Suppressor macrophage treated with lipopolysaccharide for 4 hours (primary cell): ENCODE results near the gene DPCD.
A peak's percentile ranks its signal among the peaks of the same experiment; 100 is the strongest.

Experiments
- DNase-seq: peaks from one replicate; pipeline ENCODE4 v3.0.0-alpha.2; 2020

Gene DPCD

DNA sequence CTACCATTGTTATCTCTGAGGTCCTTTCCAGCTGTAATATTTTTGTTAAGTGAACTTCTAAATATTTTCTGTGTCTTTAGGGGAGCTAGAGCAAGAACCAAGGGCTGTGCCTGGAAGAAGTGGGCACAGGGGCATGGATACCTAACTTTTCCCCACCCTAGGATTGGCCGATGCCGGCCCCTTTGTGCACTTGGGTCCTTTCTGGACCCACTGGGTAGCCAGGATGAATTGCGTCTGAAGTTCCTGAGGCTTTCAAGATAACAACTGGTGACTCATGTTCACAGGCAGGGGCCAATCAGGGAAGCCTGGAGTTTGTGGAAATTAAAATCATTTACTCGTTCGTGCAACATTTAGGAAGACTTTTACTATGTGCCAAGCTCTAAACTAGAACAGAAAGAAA lies 758 bp downstream of the DPCD start:
- no peak for DNase-seq

DNA sequence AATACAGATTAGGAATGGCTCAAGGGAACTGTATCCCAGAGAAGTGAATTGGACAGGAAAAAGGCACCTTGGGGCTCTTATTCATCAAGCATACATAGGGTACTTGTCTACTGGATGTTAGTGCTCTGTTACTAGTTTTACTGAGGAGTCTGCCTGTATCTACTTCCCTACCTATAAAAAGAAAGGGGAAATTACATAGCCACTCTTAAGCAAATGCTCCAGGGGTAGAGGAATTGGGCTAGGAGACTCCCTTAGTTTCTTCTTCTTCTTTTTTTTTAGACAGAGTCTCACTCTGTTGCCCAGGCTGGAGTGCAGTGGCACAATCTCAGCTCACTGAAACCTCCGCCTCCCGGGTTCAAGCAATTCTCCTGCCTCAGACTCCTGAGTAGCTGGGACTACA lies 5.2 kb downstream of the DPCD start:
- peak; percentile 40 for DNase-seq

DNA sequence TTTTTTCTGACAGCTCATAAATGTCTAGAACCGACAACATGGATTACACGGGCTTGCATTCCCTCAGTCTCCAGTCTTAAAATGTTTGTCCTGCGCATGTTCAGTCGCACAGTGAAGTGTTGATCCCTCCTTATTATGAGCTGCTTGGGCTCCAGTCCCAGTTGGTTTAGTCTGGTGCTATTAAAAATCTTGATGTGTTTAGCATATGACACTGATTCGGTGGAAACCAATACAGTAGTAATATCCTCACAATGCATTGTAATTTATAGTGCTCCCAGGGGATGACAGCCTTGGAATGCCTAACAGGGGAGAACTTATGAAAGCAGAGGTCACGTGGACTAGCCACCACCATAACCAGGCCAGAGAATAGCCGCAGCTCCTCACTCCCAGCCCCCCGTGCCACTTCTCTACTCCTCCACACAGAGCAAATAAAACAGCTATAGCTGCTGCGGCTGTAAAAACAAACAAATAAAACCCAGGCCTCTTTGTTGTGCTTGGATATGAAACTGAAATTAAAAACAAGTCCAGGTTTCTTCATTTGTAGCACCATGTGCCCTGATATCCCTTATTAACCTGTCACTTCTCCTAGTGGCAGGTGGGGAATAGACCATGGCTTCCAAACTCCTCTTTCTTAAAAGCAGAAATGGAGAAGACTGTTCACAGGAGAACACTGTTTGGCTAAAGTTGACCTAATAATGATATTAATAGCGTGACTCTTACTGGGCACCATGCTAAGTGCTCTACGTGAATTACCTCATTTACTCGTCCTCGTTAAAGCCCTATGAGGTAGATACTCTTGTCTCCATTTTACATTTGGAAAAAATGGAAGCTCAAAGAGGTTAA lies 7.7 kb downstream of the DPCD start:
- DNase-seq = no peak

DNA sequence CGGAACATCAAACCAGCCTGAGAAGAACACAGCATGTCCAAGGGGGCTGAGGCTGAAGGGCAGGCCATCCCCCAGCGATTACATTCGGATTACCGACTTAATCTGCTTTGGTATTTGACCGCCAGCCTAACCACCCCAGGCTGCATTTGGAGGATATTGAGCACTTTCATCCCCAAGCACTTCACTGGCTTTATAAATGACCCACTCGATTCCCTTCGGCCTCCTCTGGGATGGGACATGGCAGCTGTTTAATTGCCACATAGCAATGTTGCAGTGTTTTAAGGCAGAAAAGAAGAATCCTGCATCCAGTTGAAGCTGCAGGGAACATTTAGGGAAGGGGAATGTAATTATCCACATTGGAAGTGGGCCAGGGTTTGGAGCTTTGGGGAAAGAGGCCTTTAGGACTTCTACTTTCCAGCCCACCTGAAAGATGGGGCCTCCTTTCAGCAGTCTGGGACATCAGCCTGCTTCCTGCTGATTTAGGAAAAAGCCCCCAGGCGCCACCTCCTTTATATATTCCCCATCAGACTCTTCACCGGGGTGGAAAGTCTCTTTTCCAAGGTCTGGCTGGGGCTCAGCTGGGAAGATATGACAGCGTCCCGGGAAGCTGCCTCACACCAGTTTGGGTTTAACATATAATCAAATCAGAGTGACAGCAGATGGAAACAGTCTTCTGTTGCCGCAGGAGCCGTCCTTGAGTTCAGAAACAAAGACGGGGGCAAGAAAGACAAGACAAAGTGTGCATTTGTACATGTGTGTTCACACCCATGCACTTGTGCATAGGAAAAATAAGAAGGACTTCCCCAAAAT lies 9.2 kb downstream of the DPCD start:
- DNase-seq = no peak

DNA sequence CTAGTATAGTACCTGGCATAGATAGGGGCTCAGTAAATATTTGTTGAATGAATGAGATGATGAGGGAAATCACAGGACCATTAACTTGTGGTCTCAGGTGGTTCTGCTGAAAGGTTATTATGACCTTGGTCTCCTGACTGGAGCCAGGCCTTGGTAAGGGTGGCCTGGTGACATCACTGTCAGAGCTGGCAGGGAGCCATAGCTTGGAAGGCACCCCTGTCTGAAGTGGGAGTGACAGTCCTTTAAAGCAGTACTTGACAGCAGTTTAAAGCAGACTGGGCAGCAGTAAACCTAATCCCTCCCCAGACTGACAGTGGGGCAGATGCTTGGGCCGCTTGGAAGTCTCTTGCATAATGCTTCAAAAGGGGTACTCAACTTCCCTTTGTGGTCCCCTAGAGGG lies 13.4 kb downstream of the DPCD start:
- no peak for DNase-seq

DNA sequence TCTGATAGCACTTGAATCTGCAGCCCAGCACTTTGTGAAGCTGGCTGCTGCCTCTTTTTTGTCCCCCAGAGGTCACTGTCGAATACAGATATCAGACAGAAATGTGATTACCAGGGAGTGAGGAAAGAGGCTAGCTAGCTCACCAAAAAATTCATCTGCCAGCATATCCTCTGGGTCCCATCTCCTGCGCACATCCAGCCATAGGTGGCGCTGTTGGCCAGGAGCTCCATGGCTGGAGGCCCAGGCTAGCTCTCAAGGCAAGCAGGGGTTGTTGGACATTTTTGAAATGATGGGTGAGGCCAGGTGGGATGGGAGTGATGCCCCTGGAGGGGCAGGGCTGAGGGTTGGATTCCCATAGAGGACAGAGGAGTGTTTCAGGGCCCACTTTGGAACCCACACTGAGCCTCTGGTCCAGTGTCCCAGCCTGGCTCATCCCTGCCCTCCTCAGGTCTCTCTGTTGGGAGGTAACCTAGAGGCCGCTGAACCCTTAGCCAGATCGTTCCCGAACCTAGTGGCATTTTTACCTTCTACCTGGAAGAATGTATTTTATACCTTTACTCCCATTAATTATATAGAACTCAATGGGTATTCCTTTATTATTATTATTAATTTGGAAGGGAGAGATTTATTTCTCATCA lies 14.8 kb downstream of the DPCD start:
- DNase-seq = peak; percentile 78

DNA sequence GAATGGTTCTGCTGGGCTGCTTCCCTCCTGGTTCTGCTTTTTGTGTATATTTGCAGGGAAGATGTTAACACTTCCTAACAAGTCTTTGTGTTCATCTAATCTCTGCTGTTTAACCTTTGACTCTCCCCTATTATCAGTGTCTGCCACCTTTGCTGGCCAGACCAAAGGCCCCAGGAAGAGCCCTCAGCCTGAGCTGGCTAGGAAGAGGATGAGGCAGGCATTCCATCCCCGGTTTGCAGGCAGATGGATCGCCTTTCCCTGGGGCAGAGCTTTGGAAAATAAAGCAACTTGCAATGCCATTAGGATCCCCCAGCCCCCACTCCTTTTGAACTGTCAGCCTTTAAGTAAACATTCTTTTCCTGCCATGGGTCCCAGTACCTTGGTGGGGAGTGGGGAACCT lies 19.0 kb downstream of the DPCD start:
- no peak for DNase-seq

DNA sequence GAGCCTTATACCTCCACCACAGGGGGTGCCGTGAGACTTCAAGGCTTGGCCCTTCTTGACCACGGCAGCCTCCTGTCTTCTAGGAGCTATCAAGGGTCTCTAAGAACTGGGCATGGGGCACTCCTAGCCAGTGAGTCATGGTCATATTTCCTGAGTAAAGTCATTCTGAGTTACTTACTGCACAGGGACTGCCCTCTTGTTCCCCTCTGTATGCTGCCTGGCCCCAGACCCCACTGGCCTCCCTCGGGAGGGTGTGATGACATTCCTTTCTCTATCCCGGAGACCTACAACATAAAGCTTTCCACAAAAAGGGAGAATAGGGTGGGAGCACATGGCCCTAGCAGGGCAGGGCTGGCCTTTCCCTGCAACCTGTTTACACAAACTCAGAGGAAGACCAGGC lies 21.4 kb downstream of the DPCD start:
- no peak for DNase-seq

DNA sequence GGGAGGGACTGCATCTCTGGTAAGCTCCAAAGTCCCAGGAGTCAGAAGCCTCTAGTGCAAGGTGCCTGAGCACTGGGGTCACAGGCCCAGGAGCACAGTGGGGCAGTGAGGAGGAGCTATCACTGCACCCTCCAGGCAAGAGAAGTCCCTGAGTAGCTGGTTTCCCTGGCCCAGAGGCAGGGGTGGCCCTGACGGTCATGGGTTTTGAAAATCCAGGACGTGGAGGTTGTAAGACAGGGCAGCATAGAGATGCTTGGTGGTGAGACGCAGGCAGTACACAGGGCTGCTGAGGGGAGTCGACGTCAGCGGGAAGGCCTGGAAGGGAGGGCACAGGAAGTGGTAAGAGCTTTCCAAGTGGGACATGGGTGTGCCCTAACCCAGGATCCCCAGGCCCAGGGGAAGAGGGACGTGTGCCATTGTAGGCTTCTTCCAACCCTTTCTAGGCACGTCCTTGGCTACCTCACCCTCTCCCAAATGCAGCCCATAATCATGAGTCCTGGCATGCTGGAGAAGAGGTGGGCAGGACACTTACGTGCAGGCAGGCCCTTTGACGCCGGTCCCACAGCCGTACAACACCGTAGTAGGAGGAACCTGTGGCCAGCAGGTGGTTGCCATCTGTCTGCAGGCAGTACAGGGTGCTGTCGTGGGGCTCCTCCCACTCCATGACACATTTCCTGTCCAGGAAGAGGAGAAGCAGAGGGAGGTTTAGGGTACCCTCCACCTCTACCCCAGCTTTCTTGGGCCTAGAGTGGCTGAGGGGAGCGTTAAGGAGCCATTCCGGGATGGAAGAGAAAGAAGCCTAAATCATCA lies 23.2 kb downstream of the DPCD start:
- DNase-seq = no peak

DNA sequence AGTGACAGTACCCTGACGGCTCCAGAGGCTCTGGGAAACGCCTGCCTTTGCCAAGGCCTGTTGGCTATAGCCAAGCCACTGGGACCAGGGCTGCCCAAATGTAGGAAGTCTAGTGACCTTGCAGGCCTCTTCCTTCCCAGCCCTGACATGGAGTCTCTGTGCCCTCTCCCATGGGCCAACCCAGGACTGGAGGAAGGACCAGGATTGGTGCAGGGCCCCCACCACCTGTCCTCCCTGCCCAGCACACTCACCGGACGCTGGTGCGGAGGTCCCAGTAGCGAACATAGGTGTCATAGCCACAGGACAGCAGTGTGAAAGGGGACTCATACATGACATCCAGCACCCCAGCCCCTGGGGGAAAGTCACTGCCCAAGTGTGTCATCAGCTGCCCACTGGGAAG lies 24.0 kb downstream of the DPCD start:
- DNase-seq = no peak

DNA sequence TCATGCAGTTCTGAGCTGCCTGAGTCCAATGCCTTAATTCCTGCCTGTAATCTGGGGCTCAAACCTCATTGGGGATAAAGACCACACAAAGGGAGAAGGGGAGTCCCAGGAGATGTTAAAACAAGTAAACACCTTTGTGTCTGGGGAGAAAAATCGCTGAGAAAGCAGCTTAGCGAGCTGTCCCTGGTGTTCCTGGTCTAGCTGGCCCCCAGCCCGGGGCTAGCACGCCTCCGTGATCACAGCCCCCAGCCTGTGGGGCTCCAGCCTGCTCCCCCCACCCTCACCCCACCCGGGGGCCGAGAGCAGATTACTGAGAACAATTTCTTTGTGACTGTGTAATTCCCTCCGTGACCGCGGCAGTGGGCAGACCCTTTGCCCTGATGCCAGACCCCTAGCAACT lies 24.8 kb downstream of the DPCD start:
- no peak for DNase-seq

DNA sequence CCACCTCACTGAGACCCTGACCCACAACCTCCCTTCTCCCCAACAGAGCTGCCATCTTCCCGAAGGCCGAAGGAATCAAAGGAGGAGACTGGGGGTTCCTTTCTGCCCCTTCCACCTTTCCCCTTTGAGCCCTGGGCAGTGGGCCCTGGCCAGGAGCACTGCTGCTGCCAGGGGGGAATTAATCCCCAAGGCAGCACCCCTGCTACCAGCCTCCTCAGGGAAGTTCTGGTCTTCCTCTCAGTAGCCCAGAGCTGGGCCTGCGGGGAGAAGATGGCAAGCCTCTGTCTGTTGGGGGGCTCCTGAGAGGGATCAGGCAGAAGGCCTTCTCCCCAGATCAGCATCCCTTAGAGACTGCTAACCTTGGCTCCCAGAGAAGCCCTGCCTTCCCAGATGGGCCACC lies 25.5 kb downstream of the DPCD start:
- no peak for DNase-seq

DNA sequence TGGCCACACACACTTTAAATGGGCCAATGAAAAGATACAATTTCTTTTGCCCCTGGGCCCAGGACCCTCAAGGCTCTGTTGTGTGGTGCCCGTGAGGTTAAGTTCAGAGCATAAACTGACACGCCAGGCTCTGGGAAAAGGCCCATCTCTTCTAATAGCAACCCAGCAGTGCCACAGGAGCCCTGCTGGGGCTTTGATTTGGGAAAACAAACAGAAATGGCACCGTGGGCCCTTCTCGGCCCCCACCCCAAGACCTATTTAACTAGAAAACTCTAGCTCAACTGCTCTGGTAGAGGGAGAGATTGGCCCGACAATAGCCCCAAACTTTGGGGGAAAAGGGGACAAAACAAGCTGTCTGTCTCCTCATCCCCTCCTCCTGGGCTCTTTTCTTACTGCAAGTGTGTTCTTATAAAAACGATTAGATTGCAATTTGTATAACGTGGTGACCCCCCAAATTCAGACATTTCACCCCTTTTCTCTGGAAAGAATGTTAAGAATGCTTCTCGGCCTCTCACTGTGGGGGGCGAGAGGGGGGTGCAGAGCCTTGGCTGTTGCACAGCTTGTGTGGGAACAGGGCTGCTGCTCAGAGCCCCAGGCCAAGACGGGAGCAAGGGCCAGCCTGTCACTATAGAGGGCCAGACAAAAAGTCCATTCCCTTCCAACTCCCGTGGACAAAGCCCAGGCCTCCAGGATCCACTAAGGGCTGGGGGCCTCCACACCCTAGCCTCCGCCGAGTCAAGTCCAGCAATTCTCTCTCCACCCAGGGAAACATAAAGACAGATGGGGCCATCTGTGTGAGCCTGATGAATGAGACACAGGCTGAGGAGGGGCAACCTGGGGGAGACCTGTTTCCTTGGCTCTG lies 26.8 kb downstream of the DPCD start:
- DNase-seq = no peak

DNA sequence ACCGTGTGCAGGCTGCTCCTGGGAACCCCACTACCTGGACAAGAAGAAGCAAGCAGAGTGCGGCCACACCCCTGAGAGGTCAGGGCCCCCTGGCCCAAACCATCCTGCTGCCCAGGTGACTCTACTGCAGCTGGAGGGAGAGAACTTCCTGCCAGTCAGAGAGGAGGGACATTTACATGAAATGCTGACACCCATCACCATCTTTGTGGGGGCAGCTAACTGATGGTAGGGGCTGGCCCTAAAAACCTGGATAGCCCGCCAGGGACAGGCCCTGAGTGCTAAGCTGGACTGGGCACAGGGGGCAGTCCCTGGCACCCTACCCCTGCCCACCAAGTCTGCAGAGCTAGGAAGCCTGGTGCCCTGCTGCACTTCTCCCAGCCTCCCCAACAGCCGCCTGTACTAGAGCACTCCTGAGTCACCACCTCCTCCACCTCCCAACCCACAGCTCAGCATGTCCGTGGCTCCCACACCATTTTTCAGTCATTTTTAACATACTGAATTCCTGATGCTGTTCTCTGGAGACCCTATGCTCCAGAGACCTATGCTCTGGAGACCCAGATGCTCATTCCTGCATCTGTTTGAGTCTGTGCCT lies 27.5 kb downstream of the DPCD start:
- no peak for DNase-seq

DNA sequence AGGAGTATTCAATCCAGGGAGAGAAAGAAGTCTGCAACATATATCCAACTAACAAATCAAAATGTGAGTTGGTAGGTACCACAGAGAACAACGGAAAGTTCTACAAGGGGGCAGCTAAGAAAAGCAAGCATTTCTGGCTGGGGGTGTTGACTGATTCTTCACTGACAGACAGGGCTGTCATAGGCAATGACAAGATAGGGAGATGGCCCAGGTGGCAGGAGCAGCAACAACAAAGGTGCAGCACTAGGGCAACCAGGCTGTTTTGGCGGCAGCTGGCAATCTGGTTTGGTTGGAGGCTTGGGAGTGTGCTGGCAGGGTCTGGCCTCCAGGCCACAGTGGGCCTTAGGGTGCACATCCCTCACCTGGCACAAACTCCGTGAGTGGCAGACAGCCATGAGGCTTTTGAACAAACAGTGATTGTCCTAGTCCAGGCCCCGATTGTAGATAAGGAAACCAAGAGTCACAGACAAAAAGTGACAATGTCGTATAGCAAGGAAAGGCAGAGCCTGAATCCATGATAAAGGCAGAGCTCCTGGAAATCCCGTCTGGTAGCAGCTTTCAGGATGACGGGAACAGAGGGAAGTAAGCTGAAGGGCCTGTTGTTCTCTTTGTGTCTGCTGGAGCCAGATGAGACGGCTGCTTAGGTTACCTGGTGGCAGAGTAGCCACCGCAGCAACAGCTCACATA lies 28.4 kb downstream of the DPCD start:
- DNase-seq = no peak

DNA sequence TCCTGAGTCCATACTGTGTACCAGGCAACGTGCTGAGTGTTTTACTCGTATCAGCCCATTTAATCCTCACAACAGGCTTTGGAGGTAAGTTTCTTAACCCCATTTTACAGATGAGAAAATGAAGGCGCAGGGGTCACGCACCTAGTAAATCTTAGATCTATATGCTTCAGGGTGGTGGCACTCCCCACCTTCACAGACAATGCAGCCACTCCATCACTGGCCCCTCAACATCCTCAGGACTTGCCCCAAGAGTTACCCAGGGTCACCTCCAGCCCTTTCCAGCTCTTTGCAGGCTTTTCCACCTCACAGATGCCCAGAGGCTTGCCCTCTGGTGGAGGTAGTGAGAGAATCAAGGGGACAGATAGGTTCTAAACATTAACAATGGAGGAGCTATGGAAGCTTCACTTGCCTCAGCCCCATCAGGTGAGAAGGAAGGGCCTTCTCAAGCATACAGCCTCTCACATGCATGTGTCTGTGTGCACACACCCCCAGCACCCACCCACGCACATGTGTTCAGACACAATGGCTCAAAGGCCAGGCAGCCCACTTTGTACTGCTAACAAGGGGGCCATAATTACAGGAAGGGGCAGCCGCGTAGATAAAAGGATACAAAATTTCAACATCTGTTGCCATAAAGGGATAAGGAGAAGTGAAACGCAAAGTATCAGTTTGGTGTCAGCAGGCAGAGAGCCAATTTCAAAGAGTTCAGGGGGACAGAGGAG lies 29.1 kb downstream of the DPCD start:
- DNase-seq = peak; percentile 27

DNA sequence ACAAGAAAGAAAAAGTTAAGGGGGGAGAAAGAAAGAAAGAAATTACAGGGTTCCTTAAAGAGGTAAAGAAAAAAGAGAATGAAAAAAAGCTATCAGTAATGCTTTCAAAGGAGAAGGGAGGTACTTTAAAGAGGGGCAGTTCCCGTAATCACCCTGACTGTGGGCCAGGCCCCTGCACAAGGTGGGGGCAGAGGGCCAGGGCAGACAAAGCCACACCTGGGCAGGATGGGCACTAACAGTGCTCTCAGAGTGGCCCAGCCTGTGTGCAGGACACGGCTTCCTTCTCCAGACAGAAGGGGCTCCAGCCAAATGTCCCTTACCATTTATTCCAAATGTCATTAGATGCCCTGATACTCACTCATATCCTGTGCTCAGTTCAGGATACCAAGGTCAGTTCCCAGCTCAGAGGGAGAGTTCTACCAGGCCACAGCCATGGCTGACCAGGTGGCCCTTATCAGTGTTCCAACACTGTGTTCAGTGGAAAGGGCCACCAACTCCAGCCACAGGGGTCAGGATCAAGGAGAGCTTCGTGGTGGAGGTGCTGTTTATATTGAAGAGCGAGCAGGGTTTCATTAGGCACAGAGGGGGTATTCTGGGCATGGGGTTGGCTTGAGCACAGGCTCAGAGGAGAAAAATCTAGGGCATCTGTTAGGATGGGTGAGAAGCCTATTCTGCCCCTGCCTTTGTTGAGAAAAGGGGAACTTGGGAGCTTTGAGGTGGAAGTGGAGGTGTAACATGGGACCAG lies 29.9 kb downstream of the DPCD start:
- no peak for DNase-seq

DNA sequence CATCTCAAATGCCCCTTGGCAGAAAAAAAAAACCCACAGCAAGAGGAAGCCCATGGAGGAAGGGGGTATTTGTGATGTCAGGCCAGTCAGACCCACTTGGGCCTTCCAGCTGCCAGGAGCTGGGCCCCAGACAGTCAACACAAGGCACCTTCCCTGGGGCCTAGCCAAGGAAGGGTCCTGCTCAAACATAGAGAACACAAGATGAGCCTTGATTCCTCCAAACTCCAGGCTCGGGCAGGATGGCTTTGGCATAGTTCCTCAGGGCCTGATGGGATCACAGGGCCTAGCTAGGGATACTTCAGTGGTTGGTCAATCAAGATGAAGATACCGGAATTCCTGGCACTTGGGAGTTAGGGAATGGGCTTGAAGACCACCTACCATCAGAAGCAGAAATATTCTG lies 30.8 kb downstream of the DPCD start:
- no peak for DNase-seq

DNA sequence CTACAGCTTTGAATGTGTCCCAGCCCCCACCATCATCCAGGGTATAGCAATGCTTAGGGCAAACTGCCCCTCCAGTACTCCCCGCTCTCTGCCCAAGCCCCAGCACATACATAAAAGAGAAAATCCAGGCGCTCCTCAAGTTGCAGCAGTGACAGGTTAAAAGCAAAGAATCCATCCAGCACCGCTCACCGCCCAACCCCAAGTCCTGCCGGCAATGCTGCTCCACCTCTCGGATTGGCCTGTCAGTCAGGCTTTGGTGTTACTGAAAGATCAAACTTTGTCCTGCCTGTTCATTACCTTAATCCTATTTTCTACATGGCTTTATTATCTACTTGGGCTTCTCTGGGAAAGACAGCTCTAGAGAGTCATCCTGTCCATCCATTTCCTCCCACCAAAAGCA lies 31.9 kb downstream of the DPCD start:
- no peak for DNase-seq

DNA sequence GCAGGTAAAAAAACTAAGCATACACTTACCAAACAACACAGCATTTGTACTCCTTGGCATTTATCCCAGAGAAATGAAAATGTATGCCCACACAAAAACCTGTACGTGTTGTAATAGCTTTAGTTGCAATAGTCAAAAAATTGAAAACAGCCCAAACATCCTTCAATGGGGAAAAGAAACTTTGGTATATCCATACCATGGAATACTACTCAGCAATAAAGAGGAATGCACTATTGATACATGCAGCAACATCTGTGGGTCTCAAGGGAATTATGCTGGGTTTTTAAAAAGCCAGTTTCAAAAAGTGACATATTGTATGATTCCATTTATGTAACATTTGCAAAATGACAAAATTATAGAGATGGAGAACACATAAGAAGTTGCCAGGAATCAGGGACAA lies 35.4 kb downstream of the DPCD start:
- no peak for DNase-seq
